Erythroblast (primary cell): ENCODE measurements around the gene HIRA.
"Not testable (repeated sequence)": the region's sequence is repeated elsewhere in the genome, so short reads cannot be mapped to it uniquely, and the experiment has no call there.

Experiments used
- DNase-seq, 2 experiments: peaks; one replicate each; lab custom pipeline; 2025; lab: John Stamatoyannopoulos, UW
- GATA1 ChIP-seq: IDR thresholded peaks from 2 replicates; pipeline ENCODE4 v1.6.1; 2011; ENCODE audit warnings: low read depth, mild to moderate bottlenecking, control low read depth, low read length, moderate library complexity
- POLR2A ChIP-seq: IDR thresholded peaks from 2 replicates; pipeline ENCODE4 v1.6.1; 2011; ENCODE audit warnings: mild to moderate bottlenecking, low read length

The HIRA gene

DNA sequence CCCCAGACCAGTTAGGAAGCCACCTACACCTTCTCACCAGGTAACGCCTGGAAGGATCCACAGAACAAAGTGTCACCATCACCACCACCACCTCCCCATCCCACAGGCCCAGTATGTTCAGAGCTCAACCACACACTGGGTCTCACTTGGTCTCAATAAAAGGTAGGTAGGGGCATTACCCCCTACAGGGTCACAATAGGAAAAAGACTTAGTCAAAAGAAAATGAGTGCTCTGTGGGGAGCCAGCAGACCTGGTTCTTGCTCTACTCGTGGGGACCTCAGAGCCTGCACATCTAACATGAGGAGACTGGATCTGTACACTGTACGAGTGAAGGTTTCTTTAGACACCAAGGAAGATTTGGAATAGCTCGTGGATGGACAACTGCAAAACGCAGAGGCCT, 49.3 kb downstream of the HIRA start:
- no peak for TF ChIP-seq POLR2A
- TF ChIP-seq GATA1: no peak
- no peak for DNase-seq

DNA sequence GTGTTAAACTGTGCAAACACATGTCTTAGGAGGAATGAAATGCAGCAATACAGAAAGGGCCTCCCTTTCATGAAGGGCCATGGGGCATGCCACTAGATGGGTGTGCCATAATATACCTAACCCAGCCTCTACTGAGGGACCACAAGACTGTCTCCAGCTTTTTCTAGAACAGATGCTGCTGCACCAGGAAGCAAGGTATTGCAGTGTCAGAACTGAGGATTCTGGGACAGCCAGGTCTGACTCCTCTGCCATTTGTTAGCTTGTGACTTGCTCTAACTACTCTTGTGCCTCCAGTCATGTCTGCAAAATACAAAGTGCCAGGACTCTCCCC, 53.2 kb downstream of the HIRA start:
- TF ChIP-seq POLR2A (no peak), GATA1 (no peak)

DNA sequence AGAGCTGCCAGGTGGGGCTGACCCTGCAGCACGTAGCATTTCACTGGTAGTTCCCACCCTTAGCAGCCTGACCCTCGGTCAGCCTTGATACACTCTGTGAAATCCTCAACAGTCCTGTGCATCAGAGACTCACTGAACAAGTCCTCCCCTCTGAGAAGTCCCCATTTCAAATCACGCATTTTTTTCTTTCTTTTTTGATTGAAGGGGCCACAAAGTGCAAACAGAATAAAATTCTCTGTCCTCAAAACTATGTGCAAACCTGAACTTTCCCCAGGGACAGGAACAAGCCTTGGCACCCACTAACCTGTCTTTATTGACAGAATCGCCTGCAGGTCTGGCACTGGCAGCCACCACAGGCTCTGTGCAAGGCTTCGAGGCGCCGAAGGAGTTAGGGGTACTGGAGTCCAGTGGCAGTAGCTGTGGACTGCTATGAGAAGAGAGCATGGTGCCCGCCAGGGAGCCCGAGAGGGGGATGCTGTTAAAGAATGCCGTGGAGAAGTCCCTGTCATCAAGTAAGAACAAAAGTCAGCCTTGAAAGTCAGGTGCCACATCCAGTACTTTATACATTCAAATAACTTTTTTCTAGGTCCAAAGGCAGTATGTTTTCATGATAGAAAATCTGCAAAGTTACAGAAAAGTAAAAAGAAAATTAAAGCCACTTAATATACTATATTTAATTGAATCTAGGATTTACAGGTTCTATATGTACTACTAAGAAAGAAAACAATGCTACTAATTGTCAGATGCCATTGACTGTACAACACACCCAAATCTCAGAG, 53.8 kb downstream of the HIRA start:
- TF ChIP-seq POLR2A: no peak
- no peak for TF ChIP-seq GATA1
- no peak for DNase-seq

More for the DNA sequence above, 53.2 kb downstream of the HIRA start:
- DNase-seq: no peak

DNA sequence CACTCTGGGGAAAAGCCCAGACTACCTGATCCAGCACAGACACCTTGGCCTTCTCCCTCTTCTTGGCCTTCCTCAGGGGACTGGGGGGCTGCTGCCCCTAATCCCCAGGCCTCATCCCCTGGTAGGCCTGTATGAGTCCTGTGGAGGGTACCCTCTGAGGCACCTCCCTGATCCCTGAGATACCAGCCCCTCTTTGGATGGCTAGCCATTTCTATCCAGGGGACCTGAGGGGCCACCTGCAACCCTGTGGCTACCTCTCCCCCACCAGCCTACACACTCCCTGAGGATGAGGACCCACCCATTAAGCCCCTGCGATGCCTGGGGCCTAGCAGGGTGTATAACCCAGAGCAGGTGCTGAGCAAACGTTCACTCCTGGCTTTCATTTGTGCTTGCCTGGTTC, 54.6 kb downstream of the HIRA start:
- TF ChIP-seq GATA1 (no peak), POLR2A (no peak)
- DNase-seq: no peak

DNA sequence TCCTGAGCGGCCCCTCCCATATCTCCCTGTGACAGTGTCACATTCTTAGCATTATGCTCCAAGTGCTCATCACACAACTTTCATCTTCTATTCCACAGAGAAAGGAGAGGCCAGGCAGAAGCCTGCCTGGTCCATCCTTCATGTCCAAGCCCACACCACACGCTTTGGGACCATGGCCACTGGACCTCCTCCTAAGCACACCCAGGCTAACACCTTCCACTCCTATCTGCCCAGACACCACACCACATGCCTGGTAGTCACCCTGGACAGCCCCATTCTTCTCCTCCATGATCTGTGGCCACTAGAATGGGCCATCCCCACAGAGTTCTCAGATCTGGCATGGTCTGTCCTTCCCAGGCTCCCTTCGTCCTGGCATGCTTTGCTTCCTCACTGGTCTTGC, 55.3 kb downstream of the HIRA start:
- DNase-seq: no peak
- TF ChIP-seq GATA1: no peak
- TF ChIP-seq POLR2A: no peak

DNA sequence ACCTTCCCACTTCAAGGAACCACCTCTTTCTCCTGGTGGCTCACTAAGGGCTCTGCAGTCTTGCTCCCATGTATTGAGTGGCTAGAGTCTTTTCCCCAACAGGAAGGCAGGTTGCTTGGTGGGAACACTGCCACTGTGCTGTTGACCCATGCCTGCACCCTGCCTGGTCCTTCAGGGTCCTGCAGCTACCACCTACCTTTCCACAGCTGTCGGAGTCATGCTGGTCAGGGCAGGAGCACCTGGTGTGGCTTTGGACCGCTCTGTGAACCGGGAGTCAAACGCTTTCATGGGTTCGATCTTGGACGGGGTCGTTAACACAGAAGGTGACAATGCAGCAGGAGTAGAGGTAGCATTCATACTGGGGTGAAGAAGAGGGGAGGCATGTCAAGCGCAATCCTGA, 56.1 kb downstream of the HIRA start:
- DNase-seq: no peak
- TF ChIP-seq POLR2A (no peak), GATA1 (no peak)

DNA sequence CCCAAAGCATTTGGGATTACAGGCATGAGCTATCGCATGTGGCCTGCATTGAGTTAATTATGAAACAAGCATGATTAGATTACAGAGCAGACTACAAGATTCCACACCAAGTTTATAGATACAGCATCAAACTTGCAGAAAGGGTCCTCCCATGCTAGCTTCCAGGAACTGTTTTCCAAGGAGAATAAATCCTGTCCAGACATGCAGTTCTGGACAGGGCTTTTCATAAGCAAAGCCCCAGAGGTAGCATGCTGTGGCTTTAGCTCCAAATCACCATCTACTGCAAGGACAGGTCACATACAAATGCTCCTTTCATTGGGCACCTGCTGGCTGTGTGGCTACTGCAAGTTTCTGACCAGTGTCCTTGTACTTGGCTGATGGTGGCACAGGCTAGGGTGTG, 57.1 kb downstream of the HIRA start:
- TF ChIP-seq GATA1 (no peak), POLR2A (no peak)
- no peak for DNase-seq

DNA sequence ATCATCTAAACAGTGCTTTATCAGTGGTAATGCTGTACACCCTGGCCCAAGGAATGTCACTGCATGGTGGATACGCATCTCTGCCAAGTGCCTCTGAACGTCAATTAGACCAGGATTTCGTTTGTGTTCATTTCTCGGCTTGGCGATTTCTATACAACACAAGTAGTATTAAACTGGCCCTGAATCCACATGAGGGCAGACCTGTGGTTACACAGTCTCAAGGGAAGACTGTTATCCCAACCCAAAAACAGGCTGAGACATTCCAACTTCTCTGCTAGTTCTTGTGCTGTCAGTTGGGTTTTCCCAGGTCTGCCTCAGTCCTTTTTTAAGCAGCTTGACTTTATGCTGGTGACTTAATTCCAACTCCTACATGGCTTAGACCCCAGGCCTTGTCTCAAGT, 58.1 kb downstream of the HIRA start:
- no peak for TF ChIP-seq POLR2A
- TF ChIP-seq GATA1: no peak
- DNase-seq: no peak

DNA sequence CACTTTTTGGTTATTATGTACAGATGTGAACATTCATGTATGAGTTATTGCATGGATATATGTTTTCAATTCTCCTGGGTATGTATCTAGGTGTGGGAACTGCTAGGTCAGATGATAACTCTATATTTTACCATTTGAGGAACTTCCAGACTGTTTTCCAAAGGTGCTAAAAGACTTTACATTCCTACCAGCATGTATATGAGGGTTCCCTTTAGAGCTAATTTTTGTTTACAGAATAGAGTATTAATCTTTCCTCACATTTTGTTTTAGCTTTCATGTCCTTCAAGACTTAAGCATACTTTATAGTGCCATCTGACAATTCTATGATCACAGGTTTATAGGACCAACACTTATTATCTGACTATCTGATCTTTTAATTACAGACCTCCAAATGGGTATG, 59.6 kb downstream of the HIRA start:
- DNase-seq: no peak
- no peak for TF ChIP-seq GATA1
- no peak for TF ChIP-seq POLR2A

DNA sequence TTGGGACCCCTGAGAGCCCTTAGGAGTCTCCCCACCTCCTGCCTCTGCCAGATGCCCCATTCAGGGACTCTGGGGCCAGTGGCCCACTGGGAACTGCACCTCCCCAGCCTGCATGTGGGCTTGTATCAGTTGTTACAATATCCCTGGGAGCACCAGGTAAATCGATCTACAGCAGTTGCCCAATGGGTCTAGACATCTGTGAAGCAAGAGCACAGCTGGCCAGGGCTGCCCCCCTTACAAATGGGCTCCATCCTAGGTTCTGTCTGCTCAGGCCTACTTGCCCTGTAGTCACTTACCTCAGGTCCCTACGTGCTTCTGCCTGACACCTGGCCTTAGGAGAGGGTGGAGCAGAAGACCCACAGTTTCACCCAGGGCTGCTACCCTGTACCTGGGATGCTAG, 62.7 kb downstream of the HIRA start:
- TF ChIP-seq GATA1 (no peak), POLR2A (no peak)
- no peak for DNase-seq

DNA sequence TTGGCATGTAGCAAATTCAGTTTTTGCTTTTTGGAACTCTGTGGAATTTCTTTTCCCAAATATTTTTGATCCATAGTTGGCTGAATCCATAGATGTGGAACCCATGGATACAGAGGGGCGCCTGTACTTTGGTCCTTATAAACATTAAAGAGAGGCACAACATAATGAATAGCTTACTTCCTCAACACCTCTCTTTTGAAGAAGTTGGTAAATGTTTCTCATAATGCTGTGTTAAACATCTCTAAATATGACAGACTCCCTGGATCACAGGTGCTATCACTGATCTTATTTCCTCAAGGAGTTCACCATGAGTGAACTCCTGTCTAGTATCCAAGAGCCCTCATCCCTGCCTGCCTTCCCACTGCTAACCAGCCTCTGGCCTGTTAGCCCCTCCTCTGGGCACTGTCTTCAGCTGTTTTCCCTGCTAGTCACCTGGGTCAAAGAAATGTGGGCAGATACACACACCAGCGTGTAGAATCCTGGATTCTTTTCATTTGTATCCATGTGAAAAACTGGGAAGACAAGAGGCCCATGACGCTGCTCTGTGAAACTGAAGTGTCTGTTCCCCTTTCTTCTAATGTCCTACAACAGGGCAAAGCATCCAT, 63.7 kb downstream of the HIRA start:
- DNase-seq: no peak
- TF ChIP-seq GATA1 (no peak), POLR2A (no peak)

DNA sequence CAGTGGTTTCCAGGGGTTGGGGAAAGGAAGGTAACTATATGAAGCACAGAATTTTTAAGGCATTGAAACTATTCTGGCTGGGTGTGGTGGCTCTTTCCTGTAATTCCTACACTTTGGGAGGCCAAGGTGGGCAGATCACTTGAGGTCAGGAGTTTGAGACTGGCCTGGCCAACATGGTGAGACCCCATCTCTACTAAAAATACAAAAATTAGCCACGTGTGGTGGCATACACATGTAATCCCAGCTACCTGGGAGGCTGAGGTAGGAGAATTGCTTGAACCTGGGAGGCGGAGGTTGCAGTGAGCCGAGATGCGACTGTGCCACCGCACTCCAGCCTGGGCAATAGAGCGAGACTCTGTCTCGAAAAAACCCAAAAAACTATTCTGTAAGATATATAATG, 68.0 kb downstream of the HIRA start:
- DNase-seq: not testable (repeated sequence)

DNA sequence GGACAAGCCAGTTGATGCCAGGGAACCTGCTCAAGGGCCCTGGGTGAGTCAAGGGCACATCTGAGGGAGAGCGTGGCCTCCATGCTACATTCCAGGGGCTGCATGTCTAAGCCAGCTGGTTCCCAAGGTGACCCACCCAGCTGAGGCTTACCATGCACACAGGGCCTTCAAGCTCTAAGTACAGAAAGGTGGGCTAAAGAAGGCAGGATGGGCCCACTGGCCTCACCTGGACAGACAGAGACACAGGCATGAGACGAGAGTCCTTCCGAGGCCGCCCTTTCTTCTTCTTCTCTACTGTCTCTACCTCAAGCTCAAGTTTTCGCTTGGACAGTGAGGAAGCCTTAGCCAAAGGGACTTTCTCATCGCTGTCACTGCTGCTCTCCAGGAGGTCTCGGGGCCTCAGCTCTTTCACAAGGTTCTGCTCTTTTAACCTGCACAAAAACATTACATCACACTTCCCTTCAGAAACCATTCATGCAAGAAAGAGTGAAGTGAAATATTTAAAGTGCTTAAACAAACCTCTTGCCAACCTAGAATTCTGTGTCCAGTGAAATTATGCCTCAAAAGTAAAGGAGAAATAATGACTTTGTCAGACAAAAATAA, 69.9 kb downstream of the HIRA start:
- no peak for DNase-seq
- TF ChIP-seq POLR2A (no peak), GATA1 (no peak)

DNA sequence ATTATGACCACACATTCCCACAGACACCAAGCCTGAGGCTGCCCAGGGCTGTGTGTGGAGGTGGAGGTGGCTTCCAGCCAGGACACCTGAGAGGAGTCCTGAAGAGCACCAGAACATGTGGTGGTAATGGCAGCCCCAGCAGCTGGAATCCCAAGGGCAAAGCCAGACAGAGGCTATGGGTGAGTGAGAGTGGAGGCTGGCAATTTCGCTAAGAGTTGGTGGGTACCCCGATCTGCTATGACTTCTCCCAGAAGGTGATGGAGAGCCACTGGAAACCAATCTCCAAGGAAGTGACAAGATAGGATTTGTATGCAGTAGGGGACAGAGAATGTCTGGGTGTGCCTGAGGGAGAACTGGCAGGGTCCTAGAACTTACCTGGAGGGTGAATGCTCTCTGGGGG, 70.7 kb downstream of the HIRA start:
- TF ChIP-seq POLR2A (no peak), GATA1 (no peak)
- DNase-seq: no peak
